ENCODE data around the gene IFNAR1.

DNA sequence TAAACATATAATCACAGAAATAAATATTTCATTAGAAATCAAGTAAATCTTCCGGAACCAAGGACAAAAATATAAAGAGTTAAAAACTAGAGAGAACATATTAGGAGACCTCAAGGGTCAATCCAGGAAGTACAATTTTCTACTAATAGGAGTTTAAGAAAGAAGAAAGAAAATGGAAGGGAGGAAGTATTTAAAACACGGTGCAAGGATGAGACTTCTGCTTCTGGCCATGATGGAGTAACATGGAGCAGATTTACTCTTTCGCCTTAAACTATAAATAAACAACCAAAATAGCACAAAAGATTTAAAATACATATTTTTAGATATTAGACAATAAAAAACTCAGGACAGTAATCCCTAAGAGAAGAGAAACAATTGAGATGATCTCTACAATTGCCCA, 12.6 kb upstream of the IFNAR1 start:
- TF ChIP-seq EZH2 (IDR thresholded peaks at IDR 0.05; ENCODE audit: insufficient read depth, poor library complexity, severe bottlenecking): no peak
- TF ChIP-seq EZH2phosphoT487 (IDR thresholded peaks at IDR 0.05; ENCODE audit: insufficient read depth, low read depth): no peak
